ENCODE results near the gene SLC19A3.
"Not testable (repeated sequence)": the region's sequence is repeated elsewhere in the genome, so short reads cannot be mapped to it uniquely, and the experiment has no call there.

Gene SLC19A3

GRCh38 chr2:227717687-227718567 is at the start of gene SLC19A3:
Gene SLC19A3, minus strand, starts transcription at chr2:227718028. Its CDS starts 15,710 bp downstream, at chr2:227702318.
- peak in 1 of 2 donors; percentile 30 for DNase-seq

- peak; percentile 72 to 74 for DNase-seq
Observed at GRCh38 chr2:227766373-227766883, 48.6 kb upstream of the SLC19A3 start.

GRCh38 chr2:227765788-227766372 is 48.1 kb upstream of the SLC19A3 start:
- DNase-seq: no peak

GRCh38 chr2:227761740-227762476 is 44.1 kb upstream of the SLC19A3 start:
- DNase-seq: no peak

GRCh38 chr2:227759411-227760118 is 41.7 kb upstream of the SLC19A3 start:
- DNase-seq: no peak

- not testable (repeated sequence) for DNase-seq
Observed at GRCh38 chr2:227756261-227756660, 38.4 kb upstream of the SLC19A3 start.

GRCh38 chr2:227748079-227748478 is 30.3 kb upstream of the SLC19A3 start:
- peak in 1 of 2 donors; percentile 11 for DNase-seq

- no peak for DNase-seq
Observed at GRCh38 chr2:227745594-227745993, 27.8 kb upstream of the SLC19A3 start, which contains the start of gene SCYGR8. Gene SCYGR8, plus strand, starts transcription at chr2:227745894. Its CDS starts 0 bp downstream, at chr2:227745894.

GRCh38 chr2:227740705-227741104 is 22.9 kb upstream of the SLC19A3 start:
- DNase-seq: peak in 1 of 2 donors; percentile 21

GRCh38 chr2:227739351-227739750 is 21.5 kb upstream of the SLC19A3 start:
- DNase-seq: no peak

GRCh38 chr2:227728035-227728434 is 10.2 kb upstream of the SLC19A3 start, which contains the start of gene SCYGR7:
Gene SCYGR7, plus strand, starts transcription at chr2:227728335. Its CDS starts 0 bp downstream, at chr2:227728335.
- DNase-seq: no peak

- no peak for DNase-seq
Observed at GRCh38 chr2:227724394-227725039, 6.7 kb upstream of the SLC19A3 start, which contains the start of gene SCYGR6. Gene SCYGR6, minus strand, starts transcription at chr2:227724757. Its CDS starts 0 bp downstream, at chr2:227724757.

GRCh38 chr2:227722821-227723220 is 5.0 kb upstream of the SLC19A3 start:
- not testable (repeated sequence) for DNase-seq

- DNase-seq: no peak
Observed at GRCh38 chr2:227720680-227721079, 2.9 kb upstream of the SLC19A3 start.

- no peak for DNase-seq
Observed at GRCh38 chr2:227719641-227720040, 1.8 kb upstream of the SLC19A3 start.

- no peak for DNase-seq
Observed at GRCh38 chr2:227716501-227716900, 1.3 kb downstream of the SLC19A3 start.

GRCh38 chr2:227713291-227713690 is 4.5 kb downstream of the SLC19A3 start:
- DNase-seq: no peak

- DNase-seq: no peak
Observed at GRCh38 chr2:227710986-227711385, 6.8 kb downstream of the SLC19A3 start.

GRCh38 chr2:227707390-227707789 is 10.4 kb downstream of the SLC19A3 start:
- no peak for DNase-seq

- DNase-seq: no peak
Observed at GRCh38 chr2:227706859-227707258, 11.0 kb downstream of the SLC19A3 start.

GRCh38 chr2:227703961-227704360 is 13.9 kb downstream of the SLC19A3 start:
- no peak for DNase-seq

All from stimulated activated CD4-positive, alpha-beta T cell treated with anti-CD3 and anti-CD28 coated beads, Interleukin-2, amount 100 ng/mL, for 24 hours (primary cell).